ENCODE measurements around the gene NOSTRIN. TPM values are rescaled to one million over a fixed set of nuclear protein-coding genes. Genes with fewer than 3 reads are reported as not detected.
A peak's percentile ranks its signal among the peaks of the same experiment; 100 is the strongest.

The NOSTRIN gene
- polyA plus RNA-seq, 3 donors: not detected

DNA sequence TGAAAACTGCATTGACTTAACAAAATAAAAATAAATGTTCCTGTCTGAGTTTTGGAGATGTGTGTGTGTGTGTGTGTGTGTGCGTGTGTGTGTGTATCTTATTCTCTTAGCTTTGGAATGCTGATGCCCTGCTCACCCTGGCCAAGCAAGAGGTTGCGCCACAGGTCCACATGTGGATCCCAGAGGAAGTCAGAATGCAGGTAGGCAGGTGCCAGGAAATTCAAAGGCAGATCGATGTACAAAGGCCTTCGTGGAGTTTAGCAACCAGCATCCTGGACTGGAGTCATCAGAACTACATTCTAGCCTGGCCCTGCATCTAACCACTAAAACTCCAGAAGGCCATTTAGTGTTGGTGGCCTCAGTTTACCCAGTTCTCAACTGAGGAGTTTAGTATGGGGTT, 111.1 kb downstream of the NOSTRIN start:
- H3K27ac Mint-ChIP-seq: no peak overlapping the region
- Histone ChIP-seq H3K79me2 (ENCODE audit: insufficient read depth, low read length) (no peaks in the 10 kb centered on the region), H2AFZ (ENCODE audit: insufficient read depth, low read depth, low read length, poor library complexity, severe bottlenecking) (no peak overlapping the region), H3K27me3 (ENCODE audit: control insufficient read depth in 2 of 2, insufficient read depth in 2 of 2, low read length in 2 of 2) (peaks cover 2 to 3% of the 10 kb centered on the region in 2 donors), H3K9ac (ENCODE audit: insufficient read depth, low read length, poor library complexity, severe bottlenecking) (no peak overlapping the region), H3K4me2 (replicated peaks; ENCODE audit: extremely low read depth, low read length, poor library complexity, severe bottlenecking) (peak overlapping the region; percentile 59), H3K36me3 (replicated peaks in 1 of 2; ENCODE audit: control insufficient read depth in 1 of 2, insufficient read depth in 2 of 2, low read length in 2 of 2) (no peaks in the 10 kb centered on the region), H3K9me3 (replicated peaks in 1 of 2; ENCODE audit: control insufficient read depth in 1 of 2, insufficient read depth in 1 of 2, low read length in 2 of 2) (no peaks in the 10 kb centered on the region), H3K4me1 (ENCODE audit: control insufficient read depth in 1 of 2, insufficient read depth in 2 of 2, low read length in 2 of 2) (peaks cover 5 to 6% of the 10 kb centered on the region in 2 donors), H4K20me1 (ENCODE audit: insufficient read depth, low read length) (no peaks in the 10 kb centered on the region), H3K4me3 (replicated peaks in 1 of 3; ENCODE audit: low read depth in 2 of 3, low read length in 3 of 3) (no peak overlapping the region), H3K27ac (ENCODE audit: low read depth in 1 of 2, low read length in 2 of 2) (no peak overlapping the region)
- DNase-seq: no peak
- intact Hi-C loops (cut with micrococcal nuclease): no loop called here
- H3K27me3 Mint-ChIP-seq (ENCODE audit: low read depth in 3 of 3): peaks cover 7 to 17% (median 9%) of the 10 kb centered on the region in 3 donors
- H3K4me3 Mint-ChIP-seq: peak overlapping the region in 1 of 2 donors; percentile 34
- H3K36me3 Mint-ChIP-seq: no peaks in the 10 kb centered on the region
- TF ChIP-seq, protein P1, sequence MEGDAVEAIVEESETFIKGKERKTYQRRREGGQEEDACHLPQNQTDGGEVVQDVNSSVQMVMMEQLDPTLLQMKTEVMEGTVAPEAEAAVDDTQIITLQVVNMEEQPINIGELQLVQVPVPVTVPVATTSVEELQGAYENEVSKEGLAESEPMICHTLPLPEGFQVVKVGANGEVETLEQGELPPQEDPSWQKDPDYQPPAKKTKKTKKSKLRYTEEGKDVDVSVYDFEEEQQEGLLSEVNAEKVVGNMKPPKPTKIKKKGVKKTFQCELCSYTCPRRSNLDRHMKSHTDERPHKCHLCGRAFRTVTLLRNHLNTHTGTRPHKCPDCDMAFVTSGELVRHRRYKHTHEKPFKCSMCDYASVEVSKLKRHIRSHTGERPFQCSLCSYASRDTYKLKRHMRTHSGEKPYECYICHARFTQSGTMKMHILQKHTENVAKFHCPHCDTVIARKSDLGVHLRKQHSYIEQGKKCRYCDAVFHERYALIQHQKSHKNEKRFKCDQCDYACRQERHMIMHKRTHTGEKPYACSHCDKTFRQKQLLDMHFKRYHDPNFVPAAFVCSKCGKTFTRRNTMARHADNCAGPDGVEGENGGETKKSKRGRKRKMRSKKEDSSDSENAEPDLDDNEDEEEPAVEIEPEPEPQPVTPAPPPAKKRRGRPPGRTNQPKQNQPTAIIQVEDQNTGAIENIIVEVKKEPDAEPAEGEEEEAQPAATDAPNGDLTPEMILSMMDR (IDR thresholded peaks at IDR 0.05): no peak
- H3K4me1 Mint-ChIP-seq: peaks cover 15% of the 10 kb centered on the region
- H3K9me3 Mint-ChIP-seq: peaks cover 0 to 2% (median 0%) of the 10 kb centered on the region in 7 donors
- WGBS (ENCODE audit: insufficient coverage): 92% methylated on average over 4 of the region's 4 CpGs

Other genes with a start within 250 kb of the NOSTRIN start
- not detected for gene SPC25, start 87.8 kb downstream of the NOSTRIN start, polyA plus RNA-seq
- gene G6PC2, start 98.7 kb downstream of the NOSTRIN start, polyA plus RNA-seq: not detected
- not detected for gene ABCB11, start 228.7 kb downstream of the NOSTRIN start, polyA plus RNA-seq